Neutrophil (primary cell): ENCODE data around the gene PRKACG.
A peak's percentile ranks its signal among the peaks of the same experiment; 100 is the strongest.

ENCODE experiments used
- H3K27ac ChIP-seq: fragments of 200-600 bp; sonication (generic); 2 replicates; pipeline ENCODE4 v1.5.1; 2016; ENCODE audit warnings: mild to moderate bottlenecking, moderate library complexity
- H3K27me3 ChIP-seq: fragments of 200-600 bp; sonication (generic); 2 replicates; pipeline ENCODE4 v1.6.0; 2016; ENCODE audit warnings: mild to moderate bottlenecking
- H3K36me3 ChIP-seq: fragments of 200-600 bp; sonication (generic); 2 replicates; pipeline ENCODE4 v1.5.1; 2017
- H3K4me1 ChIP-seq, 2 experiments: fragments of 200-600 bp in 1 of 2; sonication (generic) in 1 of 2; 1 replicate in 1 of 2; 2 replicates in 1 of 2; pipeline versions ENCODE4 v1.5.1 to v1.6.1; 2013 to 2016; ENCODE audit warnings: low read depth in 1 of 2, low read length in 1 of 2, mild to moderate bottlenecking in 1 of 2, moderate library complexity in 1 of 2; ENCODE audit not compliant: control insufficient read depth in 1 of 2, insufficient read depth in 1 of 2
- H3K4me3 ChIP-seq, 2 experiments: fragments of 200-600 bp in 1 of 2; sonication (generic) in 1 of 2; 1 replicate in 1 of 2; 2 replicates in 1 of 2; pipeline ENCODE4 v1.5.1; 2013 to 2016; ENCODE audit warnings: low read depth in 1 of 2, low read length in 1 of 2, mild to moderate bottlenecking in 1 of 2, moderate library complexity in 1 of 2
- H3K9me3 ChIP-seq: fragments of 200-600 bp; sonication (generic); 2 replicates; pipeline ENCODE4 v1.5.1; 2016
- TF ChIP-seq, protein P1 (sequence below): fragments of 200-600 bp; sonication (generic); IDR thresholded peaks from 2 replicates; pipeline ENCODE4 v1.5.1; 2016; ENCODE audit warnings: antibody characterized with exemption

Gene PRKACG

DNA sequence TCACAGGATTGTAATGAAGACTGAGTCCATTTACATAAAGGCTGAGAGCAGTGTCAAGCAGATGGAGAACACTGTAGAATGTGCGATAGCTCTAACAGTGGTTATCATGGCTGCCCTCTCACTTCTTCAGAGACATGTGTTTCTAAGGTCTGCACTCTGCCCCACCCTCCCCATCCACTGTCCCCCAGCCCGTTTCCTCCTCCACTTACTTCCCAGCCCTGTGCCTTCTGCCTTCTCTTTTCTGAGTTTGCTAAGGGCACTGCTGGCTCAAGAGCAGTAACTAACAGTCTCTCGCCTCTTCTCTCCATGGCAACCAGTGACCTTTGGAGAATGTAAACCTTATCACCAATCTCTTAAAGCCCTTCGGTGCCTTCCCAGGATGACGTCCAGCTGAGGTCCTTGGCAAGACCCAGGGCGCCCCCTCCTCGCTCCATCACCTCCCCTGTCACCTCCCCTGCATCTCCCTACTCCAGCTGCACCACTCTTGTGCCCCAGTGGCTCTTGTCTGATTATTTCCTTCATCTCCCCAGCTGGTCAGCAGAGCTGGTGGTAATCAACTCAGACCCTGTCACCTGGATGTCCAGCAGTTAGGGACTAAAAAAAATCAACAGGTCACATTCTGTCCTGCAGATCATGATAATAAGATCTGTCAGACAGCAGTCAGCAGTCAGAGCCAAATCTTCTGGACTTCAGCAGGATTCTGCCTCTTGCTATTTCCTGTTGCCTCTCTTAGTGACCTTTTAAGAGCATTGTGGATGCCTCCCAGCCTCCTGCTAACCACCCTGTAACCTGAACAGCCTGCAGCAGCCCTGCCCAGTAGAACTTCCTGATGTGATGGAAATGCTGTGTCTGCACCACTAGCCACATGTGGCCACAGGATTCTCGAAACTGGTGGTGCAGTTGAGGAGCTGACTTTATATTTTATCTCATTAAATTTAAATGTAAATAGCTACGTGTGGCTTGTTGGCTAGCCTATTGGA, 30.6 kb upstream of the PRKACG start:
- Histone ChIP-seq H3K36me3 (peaks cover 33% of the 10 kb centered on the region), H3K9me3 (no peaks in the 10 kb centered on the region), H3K27me3 (no peaks in the 10 kb centered on the region), H3K4me3 (no peak overlapping the region), H3K4me1 (no peaks in the 10 kb centered on the region), H3K27ac (no peak overlapping the region)
- TF ChIP-seq, protein P1, sequence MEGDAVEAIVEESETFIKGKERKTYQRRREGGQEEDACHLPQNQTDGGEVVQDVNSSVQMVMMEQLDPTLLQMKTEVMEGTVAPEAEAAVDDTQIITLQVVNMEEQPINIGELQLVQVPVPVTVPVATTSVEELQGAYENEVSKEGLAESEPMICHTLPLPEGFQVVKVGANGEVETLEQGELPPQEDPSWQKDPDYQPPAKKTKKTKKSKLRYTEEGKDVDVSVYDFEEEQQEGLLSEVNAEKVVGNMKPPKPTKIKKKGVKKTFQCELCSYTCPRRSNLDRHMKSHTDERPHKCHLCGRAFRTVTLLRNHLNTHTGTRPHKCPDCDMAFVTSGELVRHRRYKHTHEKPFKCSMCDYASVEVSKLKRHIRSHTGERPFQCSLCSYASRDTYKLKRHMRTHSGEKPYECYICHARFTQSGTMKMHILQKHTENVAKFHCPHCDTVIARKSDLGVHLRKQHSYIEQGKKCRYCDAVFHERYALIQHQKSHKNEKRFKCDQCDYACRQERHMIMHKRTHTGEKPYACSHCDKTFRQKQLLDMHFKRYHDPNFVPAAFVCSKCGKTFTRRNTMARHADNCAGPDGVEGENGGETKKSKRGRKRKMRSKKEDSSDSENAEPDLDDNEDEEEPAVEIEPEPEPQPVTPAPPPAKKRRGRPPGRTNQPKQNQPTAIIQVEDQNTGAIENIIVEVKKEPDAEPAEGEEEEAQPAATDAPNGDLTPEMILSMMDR, result no peak

DNA sequence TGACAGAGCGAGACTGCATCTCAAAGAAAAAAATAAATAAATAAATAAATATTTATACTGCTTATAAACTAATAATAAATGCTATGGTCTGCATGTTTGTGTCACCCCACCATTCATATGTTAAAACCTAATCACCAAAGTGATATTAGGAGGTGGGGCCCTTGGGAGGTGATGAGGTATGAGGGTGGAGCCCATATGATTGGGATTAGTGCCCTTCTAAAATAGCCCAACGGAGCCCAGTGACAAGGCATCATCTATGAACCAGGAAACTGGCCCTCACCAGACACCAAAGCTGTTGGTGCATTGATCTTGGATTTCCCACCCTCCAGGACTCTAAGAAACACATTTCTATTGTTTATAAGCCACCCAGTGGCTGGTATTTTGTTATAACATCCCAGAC, 26.7 kb upstream of the PRKACG start:
- no peaks in the 10 kb centered on the region for H3K27me3 ChIP-seq
- no peak overlapping the region for H3K27ac ChIP-seq
- TF ChIP-seq, protein P1, result no peak
- H3K9me3 ChIP-seq, result no peaks in the 10 kb centered on the region
- H3K4me3 ChIP-seq, result no peak overlapping the region
- H3K4me1 ChIP-seq, result peaks cover 7 to 11% of the 10 kb centered on the region in 2 experiments
- H3K36me3 ChIP-seq, result peaks cover 5% of the 10 kb centered on the region

DNA sequence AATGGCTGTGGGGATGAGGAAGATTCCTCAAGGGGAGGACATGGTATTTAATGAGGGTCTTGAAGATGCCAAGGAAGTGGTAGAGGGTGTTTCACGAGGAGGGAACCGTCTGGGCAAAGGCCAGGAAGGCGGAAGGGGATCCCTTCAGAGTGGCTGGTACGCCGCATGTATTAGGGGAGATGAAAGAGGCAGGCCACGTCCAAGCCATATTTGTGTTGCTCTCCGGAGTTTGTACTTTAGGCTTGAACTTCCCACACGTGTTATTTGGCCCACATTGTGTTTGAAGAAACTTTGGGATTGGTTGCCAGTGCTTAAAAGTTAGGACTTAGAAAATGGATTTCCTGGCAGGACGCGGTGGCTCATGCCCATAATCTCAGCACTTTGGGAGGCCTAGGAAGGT, 22.9 kb upstream of the PRKACG start:
- Histone ChIP-seq H3K4me1 (peaks cover 22 to 39% of the 10 kb centered on the region in 2 experiments), H3K27ac (peak overlapping the region; percentile 77), H3K27me3 (no peaks in the 10 kb centered on the region), H3K9me3 (no peaks in the 10 kb centered on the region), H3K36me3 (no peaks in the 10 kb centered on the region), H3K4me3 (peak overlapping the region; percentile 75 to 88)
- TF ChIP-seq, protein P1, result no peak

DNA sequence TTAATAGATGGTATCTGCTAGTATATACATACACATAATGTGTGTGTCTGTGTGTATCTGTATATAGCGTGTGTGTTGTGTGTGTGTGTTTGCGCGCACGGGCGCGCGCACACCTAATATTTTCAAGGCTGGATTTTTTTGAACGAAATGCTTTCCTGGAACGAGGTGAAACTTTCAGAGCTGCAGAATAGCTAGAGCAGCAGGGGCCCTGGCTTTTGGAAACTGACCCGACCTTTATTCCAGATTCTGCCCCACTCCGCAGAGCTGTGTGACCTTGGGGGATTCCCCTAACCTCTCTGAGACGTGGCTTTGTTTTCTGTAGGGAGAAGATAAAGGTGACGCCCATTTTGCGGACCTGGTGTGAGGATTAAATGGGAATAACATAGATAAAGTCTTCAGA, 22.4 kb upstream of the PRKACG start:
- H3K27me3 ChIP-seq, result no peaks in the 10 kb centered on the region
- peak overlapping the region; percentile 77 for H3K27ac ChIP-seq
- peak overlapping the region; percentile 75 to 88 for H3K4me3 ChIP-seq
- H3K4me1 ChIP-seq, result peaks cover 27 to 43% of the 10 kb centered on the region in 2 experiments
- no peaks in the 10 kb centered on the region for H3K9me3 ChIP-seq
- TF ChIP-seq, protein P1, result no peak
- no peaks in the 10 kb centered on the region for H3K36me3 ChIP-seq

DNA sequence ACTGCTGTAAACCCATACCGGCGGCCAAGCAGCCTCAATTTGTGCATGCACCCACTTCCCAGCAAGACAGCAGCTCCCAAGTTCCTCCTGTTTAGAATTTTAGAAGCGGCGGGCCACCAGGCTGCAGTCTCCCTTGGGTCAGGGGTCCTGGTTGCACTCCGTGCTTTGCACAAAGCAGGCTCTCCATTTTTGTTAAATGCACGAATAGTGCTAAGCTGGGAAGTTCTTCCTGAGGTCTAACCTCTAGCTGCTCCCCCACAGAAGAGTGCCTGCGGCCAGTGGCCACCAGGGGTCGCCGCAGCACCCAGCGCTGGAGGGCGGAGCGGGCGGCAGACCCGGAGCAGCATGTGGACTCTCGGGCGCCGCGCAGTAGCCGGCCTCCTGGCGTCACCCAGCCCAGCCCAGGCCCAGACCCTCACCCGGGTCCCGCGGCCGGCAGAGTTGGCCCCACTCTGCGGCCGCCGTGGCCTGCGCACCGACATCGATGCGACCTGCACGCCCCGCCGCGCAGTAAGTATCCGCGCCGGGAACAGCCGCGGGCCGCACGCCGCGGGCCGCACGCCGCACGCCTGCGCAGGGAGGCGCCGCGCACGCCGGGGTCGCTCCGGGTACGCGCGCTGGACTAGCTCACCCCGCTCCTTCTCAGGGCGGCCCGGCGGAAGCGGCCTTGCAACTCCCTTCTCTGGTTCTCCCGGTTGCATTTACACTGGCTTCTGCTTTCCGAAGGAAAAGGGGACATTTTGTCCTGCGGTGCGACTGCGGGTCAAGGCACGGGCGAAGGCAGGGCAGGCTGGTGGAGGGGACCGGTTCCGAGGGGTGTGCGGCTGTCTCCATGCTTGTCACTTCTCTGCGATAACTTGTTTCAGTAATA, 21.8 kb upstream of the PRKACG start, which contains the start of gene FXN:
TSS of gene FXN (plus strand) at position 315 of the 871 bp plus-strand sequence. CDS start at position 346, 31 bp downstream.
- Histone ChIP-seq H3K4me3 (peak within 1 kb of the TSS; percentile 75 to 88), H3K27me3 (no peaks in the 10 kb centered on the region), H3K9me3 (no peaks in the 10 kb centered on the region), H3K36me3 (no peaks in the 10 kb centered on the region), H3K4me1 (peaks cover 33 to 50% of the 10 kb centered on the region in 2 experiments), H3K27ac (peak within 1 kb of the TSS; percentile 77)
- TF ChIP-seq, protein P1, result peak; percentile 93
